K562 (cell line): ENCODE measurements around the gene MRPL22. TPM values are rescaled to one million over a fixed set of nuclear protein-coding genes. Genes with fewer than 3 reads are reported as not detected.

ENCODE experiments used
- ATAC-seq: fragments of 200-7000 bp; cut with Tn5 transposase; 3 replicates; pipeline ENCODE4 v1.9.1; 2020; ENCODE audit warnings: moderate library complexity
- BruUV-seq: library from RNA; stranded (reverse); fragments of 400-500 nt; replicated peaks from 2 replicates; lab custom pipeline; 2021; lab: Mats Ljungman, UMichigan
- CTCF ChIA-PET: fragments of 300-600 bp; formaldehyde crosslinking; extraction: SDS; loops from one replicate; lab custom pipeline; 2021; ENCODE audit warnings: low intra/inter-chr PET ratio; lab: Yijun Ruan, JAX
- POLR2A ChIA-PET: fragments of 300-600, 350-650 bp; sonication (Branson Sonifier 250); formaldehyde crosslinking; extraction: SDS; loops from one replicate; lab custom pipeline; 2021; ENCODE audit warnings: antibody characterized with exemption, inconsistent platforms; lab: Yijun Ruan, JAX
- DNase-seq, 4 experiments: peaks; one replicate each; pipeline versions ENCODE4 v3.0.0 to v3.0.0-alpha.2; 2011 to 2018; ENCODE audit warnings: low spot score in 3 of 4, mixed read lengths in 3 of 4; ENCODE audit errors: extremely low read depth in 1 of 4
- FAIRE-seq: peaks from 2 replicates; lab custom pipeline; 2011; peaks lifted over from hg19 to GRCh38; lab: Jason Lieb, UNC
- H2AFZ ChIP-seq: 2 replicates; pipeline ENCODE4 v1.6.0; 2011; ENCODE audit warnings: low read depth, low read length, control low read depth, inconsistent platforms
- H3K27ac ChIP-seq: fragments of 200-600 bp; 3 replicates; pipeline ENCODE4 v1.8.0; 2011; ENCODE audit warnings: low read depth, mild to moderate bottlenecking, control low read depth, inconsistent platforms, low read length, moderate library complexity, mixed read lengths; ENCODE audit errors: extremely low read depth
- H3K27me3 ChIP-seq, 2 experiments: fragments of 300-600 bp in 1 of 2; 2 replicates in 1 of 2; 3 replicates in 1 of 2; pipeline versions ENCODE4 v1.6.0 to v1.8.0; 2011; ENCODE audit warnings: inconsistent platforms in 2 of 2, low read length in 2 of 2, mild to moderate bottlenecking in 1 of 2, mixed read lengths in 1 of 2, moderate library complexity in 1 of 2; ENCODE audit not compliant: control insufficient read depth in 2 of 2, insufficient read depth in 2 of 2
- H3K36me3 ChIP-seq: fragments of 300-600 bp; 3 replicates; pipeline ENCODE4 v1.8.0; 2011; ENCODE audit warnings: mild to moderate bottlenecking, low read length, inconsistent platforms; ENCODE audit not compliant: control insufficient read depth, insufficient read depth
- H3K4me1 ChIP-seq, 2 experiments: fragments of 200-600 bp in 1 of 2; replicated peaks in 1 of 2; 2 replicates in 1 of 2; 3 replicates in 1 of 2; pipeline versions ENCODE4 v1.5.1 to v1.8.0; 2011; ENCODE audit warnings: inconsistent platforms in 2 of 2, low read length in 2 of 2, mild to moderate bottlenecking in 1 of 2, mixed read lengths in 1 of 2, moderate library complexity in 1 of 2; ENCODE audit not compliant: control insufficient read depth in 2 of 2, insufficient read depth in 2 of 2
- H3K4me2 ChIP-seq: 2 replicates; pipeline ENCODE4 v1.6.1; 2011; ENCODE audit warnings: low read length, control low read depth, inconsistent platforms, mixed read lengths; ENCODE audit not compliant: insufficient read depth
- H3K4me3 ChIP-seq: fragments of 200-600 bp; sonication (generic), shearing (Covaris generic); 2 replicates; pipeline ENCODE4 v1.5.1; 2016; ENCODE audit warnings: control low read depth, inconsistent platforms
- H3K79me2 ChIP-seq: fragments of 200-600 bp; 3 replicates; pipeline ENCODE4 v1.8.0; 2011; ENCODE audit warnings: low read length, inconsistent platforms; ENCODE audit not compliant: control insufficient read depth, insufficient read depth
- H3K9ac ChIP-seq, 2 experiments: 2 replicates each; pipeline versions ENCODE4 v1.6.0 to v1.6.1; 2011; ENCODE audit warnings: low read depth in 2 of 2, low read length in 2 of 2, control low read depth in 1 of 2, inconsistent platforms in 1 of 2, mild to moderate bottlenecking in 1 of 2, mixed read lengths in 1 of 2; ENCODE audit not compliant: insufficient read depth in 1 of 2
- H3K9me1 ChIP-seq: one replicate; pipeline ENCODE4 v1.6.0; 2011; ENCODE audit warnings: inconsistent platforms, mild to moderate bottlenecking, low read length, moderate library complexity; ENCODE audit not compliant: control insufficient read depth, insufficient read depth
- H3K9me3 ChIP-seq: replicated peaks from 2 replicates; pipeline ENCODE4 v1.5.1; 2011; ENCODE audit warnings: low read depth, low read length, inconsistent platforms; ENCODE audit not compliant: control insufficient read depth, insufficient read depth
- H4K20me1 ChIP-seq: replicated peaks from 2 replicates; pipeline ENCODE4 v1.6.1; 2011; ENCODE audit warnings: low read length, inconsistent platforms, mixed read lengths; ENCODE audit not compliant: control insufficient read depth, insufficient read depth
- CBX3 ChIP-seq, 2 experiments: IDR thresholded peaks; 1 replicate in 1 of 2; 2 replicates in 1 of 2; pipeline ENCODE4 v1.6.1; 2012; ENCODE audit warnings: inconsistent platforms in 2 of 2, low read length in 2 of 2, borderline replicate concordance in 1 of 2, control low read depth in 1 of 2
- EP300 ChIP-seq: IDR thresholded peaks from 2 replicates; pipeline ENCODE4 v1.6.1; 2012; ENCODE audit warnings: low read length, improper control_type of control experiment
- FOXP1 ChIP-seq: sonication (generic); formaldehyde crosslinking; IDR thresholded peaks from 2 replicates; pipeline ENCODE4 v1.8.0; 2022; ENCODE audit warnings: mild to moderate bottlenecking, missing genetic modification reagents
- GMEB1 ChIP-seq: fragments of 250-450 bp; sonication (Bioruptor Pico); IDR thresholded peaks from 2 replicates; pipeline ENCODE4 v1.4.0; 2020; ENCODE audit warnings: mild to moderate bottlenecking
- HDAC2 ChIP-seq: fragments of 450-650 bp; IDR thresholded peaks from 2 replicates; pipeline ENCODE4 v1.6.1; 2016; ENCODE audit warnings: mild to moderate bottlenecking
- HMGXB4 ChIP-seq: sonication (generic); formaldehyde crosslinking; IDR thresholded peaks from 2 replicates; pipeline ENCODE4 v1.8.1; 2023; ENCODE audit warnings: mild to moderate bottlenecking, missing genetic modification reagents
- MCM7 ChIP-seq, 2 experiments: fragments of 450-650 bp; IDR thresholded peaks; 2 replicates each; pipeline ENCODE4 v1.6.1; 2016 to 2018
- NFYB ChIP-seq: IDR thresholded peaks from 2 replicates; pipeline ENCODE4 v1.6.1; 2011; ENCODE audit warnings: mild to moderate bottlenecking, moderate library complexity; ENCODE audit not compliant: insufficient read length; ENCODE audit errors: extremely low read depth
- PKNOX1 ChIP-seq: fragments of 450-650 bp; IDR thresholded peaks from 2 replicates; pipeline ENCODE4 v1.6.1; 2016
- RBM25 ChIP-seq: fragments of 200-400 bp; formaldehyde crosslinking; IDR thresholded peaks from 2 replicates; pipeline ENCODE4 v1.6.1; 2018; ENCODE audit warnings: low read length, low read depth, moderate library complexity; ENCODE audit not compliant: severe bottlenecking
- TAF15 ChIP-seq: fragments of 200-400 bp; formaldehyde crosslinking; IDR thresholded peaks from 2 replicates; pipeline ENCODE4 v1.6.1; 2017; ENCODE audit warnings: mild to moderate bottlenecking, low read depth, low read length, moderate library complexity
- ZBTB34 ChIP-seq: fragments of 250-450 bp; sonication (Bioruptor Pico); IDR thresholded peaks from 2 replicates; pipeline ENCODE4 v1.8.0; 2021; ENCODE audit warnings: mild to moderate bottlenecking, moderate library complexity
- ZNF316 ChIP-seq: fragments of 450-650 bp; IDR thresholded peaks from 2 replicates; pipeline ENCODE4 v1.6.1; 2016
- WGBS: fragments of 100-300 bp; shearing (Covaris generic); methylation state at CpG from one replicate; pipeline ENCODE4 v1.1.6; 2016; ENCODE audit warnings: low coverage, mixed read lengths; ENCODE audit not compliant: insufficient coverage; ENCODE audit errors: missing lambda C conversion rate; 5-methylcytosine and 5-hydroxymethylcytosine counted together
- in situ Hi-C: fragments of 300-500 bp; cut with MboI; formaldehyde crosslinking; loops from 4 replicates; pipeline ENCODE4 v1.15.0; 2018; ENCODE audit warnings: inconsistent platforms, mixed read lengths
- intact Hi-C: fragments of 100-400 bp; cut with micrococcal nuclease; formaldehyde crosslinking; loops from 2 replicates; pipeline ENCODE4 v1.14.2; 2022
- polyA plus RNA-seq, 8 experiments: library from polyadenylated mRNA; depleted of rRNA in 4 of 8; stranded (reverse) in 5 of 8; unstranded in 3 of 8; fragments of >200 nt; fragmentation: Nextera tagmentation in 2 of 8; fragmentation: Illumina TruSeq in 1 of 8; extraction: Ambion mirVana in 2 of 8; extraction: Trizol in 1 of 8; gene quantifications; 2 replicates each; pipeline versions ENCODE4 v1.2.1 to v1.2.3, GENCODE V29; 2011 to 2014; ENCODE audit warnings: inconsistent platforms in 1 of 8, missing spikeins in 1 of 8
- total RNA-seq, 7 experiments: library from RNA; depleted of rRNA in 6 of 7; stranded (reverse); fragments of >200 nt in 6 of 7; fragmentation: Illumina TruSeq in 2 of 7; extraction: Trizol in 2 of 7; gene quantifications; 2 replicates each; pipeline versions ENCODE4 v1.2.1 to v1.2.3, GENCODE V29; 2011 to 2021; ENCODE audit warnings: low replicate concordance in 1 of 7
- TF ChIP-seq, protein P1 (sequence below): fragments of 450-650 bp; IDR thresholded peaks from 2 replicates; pipeline ENCODE4 v1.7.0; 2016; ENCODE audit warnings: borderline replicate concordance

MRPL22 gene
- total and polyA plus RNA-seq, 9 of the 15 experiments (the other 6 are each of a cell fraction or from before 2014, with no cell fraction given): 41.1 to 424 (median 102) TPM

DNA sequence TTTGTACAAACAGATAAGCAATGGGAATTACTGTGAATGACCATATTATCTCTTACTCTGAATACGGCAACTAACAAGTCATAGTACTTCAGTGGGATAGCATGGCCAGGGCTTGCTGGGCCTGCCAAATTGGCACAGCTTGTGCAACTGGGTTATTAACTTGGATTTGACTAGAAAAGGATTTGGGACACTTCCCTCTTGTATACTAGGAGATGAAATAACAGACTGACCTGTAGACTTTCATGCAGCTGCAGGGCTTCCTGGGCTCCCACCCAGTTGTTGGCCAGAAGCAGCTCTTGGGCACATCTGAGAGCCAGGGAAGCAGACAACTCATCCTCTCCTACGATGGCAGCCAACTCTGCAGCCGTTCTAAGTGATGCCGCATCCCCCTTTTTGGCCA, 42.7 kb upstream of the MRPL22 start:
- CTCF ChIA-PET: no interaction called here
- WGBS: 100% methylated on average over 4 of the region's 4 CpGs

More for the DNA sequence above, 42.7 kb upstream of the MRPL22 start:
- H2AFZ ChIP-seq: no peak overlapping the region
- H3K9me1 ChIP-seq: no peaks in the 10 kb centered on the region
- in situ Hi-C loops: no loop called here
- intact Hi-C loops: no loop called here
- H3K27ac ChIP-seq: no peak overlapping the region
- ATAC-seq (no peak), FAIRE-seq (no peak), DNase-seq (no peak)
- H4K20me1 ChIP-seq: no peaks in the 10 kb centered on the region; the same call in 1 of the 2 replicates
- H3K79me2 ChIP-seq: no peaks in the 10 kb centered on the region
- H3K9me3 ChIP-seq: no peaks in the 10 kb centered on the region
- no peak overlapping the region for H3K4me2 ChIP-seq
- peaks cover 96% of the 10 kb centered on the region for H3K36me3 ChIP-seq
- H3K4me1 ChIP-seq: no peaks in the 10 kb centered on the region
- H3K9ac ChIP-seq: no peak overlapping the region
- TF ChIP-seq NFYB: no peak
- TF ChIP-seq HDAC2: no peak
- TF ChIP-seq RBM25: no peak
- TF ChIP-seq, protein P1, sequence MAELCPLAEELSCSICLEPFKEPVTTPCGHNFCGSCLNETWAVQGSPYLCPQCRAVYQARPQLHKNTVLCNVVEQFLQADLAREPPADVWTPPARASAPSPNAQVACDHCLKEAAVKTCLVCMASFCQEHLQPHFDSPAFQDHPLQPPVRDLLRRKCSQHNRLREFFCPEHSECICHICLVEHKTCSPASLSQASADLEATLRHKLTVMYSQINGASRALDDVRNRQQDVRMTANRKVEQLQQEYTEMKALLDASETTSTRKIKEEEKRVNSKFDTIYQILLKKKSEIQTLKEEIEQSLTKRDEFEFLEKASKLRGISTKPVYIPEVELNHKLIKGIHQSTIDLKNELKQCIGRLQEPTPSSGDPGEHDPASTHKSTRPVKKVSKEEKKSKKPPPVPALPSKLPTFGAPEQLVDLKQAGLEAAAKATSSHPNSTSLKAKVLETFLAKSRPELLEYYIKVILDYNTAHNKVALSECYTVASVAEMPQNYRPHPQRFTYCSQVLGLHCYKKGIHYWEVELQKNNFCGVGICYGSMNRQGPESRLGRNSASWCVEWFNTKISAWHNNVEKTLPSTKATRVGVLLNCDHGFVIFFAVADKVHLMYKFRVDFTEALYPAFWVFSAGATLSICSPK: no peak
- no peak for TF ChIP-seq GMEB1
- no peak for TF ChIP-seq MCM7 (IDR thresholded peaks at IDR 0.05)
- no peak for TF ChIP-seq CBX3 (IDR thresholded peaks at IDR 0.05; ENCODE audit: borderline replicate concordance in 1 of 2, low read length in 2 of 2)
- TF ChIP-seq FOXP1 (CRISPR knock-in tag): no peak
- TF ChIP-seq ZNF316: no peak
- no peak for TF ChIP-seq PKNOX1
- TF ChIP-seq ZBTB34 (CRISPR knock-in tag): no peak
- no peak for TF ChIP-seq HMGXB4 (CRISPR knock-in tag)
- TF ChIP-seq TAF15: no peak
- no peak for TF ChIP-seq EP300
- POLR2A ChIA-PET: interaction anchor here (0.7 kb wide), 2 partner anchors 9 to 735 kb away, joined by 3 read pairs; no protein-coding TSS in a partner anchor
- no TSS peak for BruUV-seq
- H3K27me3 ChIP-seq: no peaks in the 10 kb centered on the region
- no peak overlapping the region for H3K4me3 ChIP-seq
